Activated T-helper 17 cell treated with anti-CD3 and anti-CD28 coated beads, Interleukin-2, amount 50 U/mL, for 72 hours (primary cell): Measurements from ENCODE around the gene ARHGAP6. TPM values are rescaled to one million over a fixed set of nuclear protein-coding genes. Genes with fewer than 3 reads are reported as not detected.

ENCODE experiments used
- ATAC-seq: fragments of 150-1000 bp; cut with Tn5 transposase; replicated peaks from 2 replicates; pipeline ENCODE4 v1.10.0; 2021; ENCODE audit warnings: mild to moderate bottlenecking, moderate library complexity
- H3K27ac Mint-ChIP-seq: one replicate; pipeline ENCODE4 v1.8.0; 2022; ENCODE audit warnings: mixed read lengths
- H3K27me3 Mint-ChIP-seq: one replicate; pipeline ENCODE4 v1.8.0; 2022; ENCODE audit warnings: mixed read lengths
- H3K36me3 Mint-ChIP-seq: one replicate; pipeline ENCODE4 v1.8.0; 2022; ENCODE audit warnings: low read depth, mild to moderate bottlenecking, mixed read lengths
- H3K4me1 Mint-ChIP-seq: one replicate; pipeline ENCODE4 v1.8.0; 2022; ENCODE audit warnings: mixed read lengths
- H3K4me3 Mint-ChIP-seq: one replicate; pipeline ENCODE4 v1.8.0; 2022; ENCODE audit warnings: mild to moderate bottlenecking, mixed read lengths
- H3K9me3 Mint-ChIP-seq: one replicate; pipeline ENCODE4 v1.8.0; 2022; ENCODE audit warnings: mixed read lengths
- total RNA-seq, 2 donors: library from RNA; stranded (reverse); gene quantifications; one replicate each; pipeline ENCODE4 v1.2.3, GENCODE V29; 2022

ARHGAP6 gene
- total RNA-seq, 2 donors from 2014 or later, result not detected

- H3K4me1 Mint-ChIP-seq, result no peaks in the 10 kb centered on the region
- no peak for ATAC-seq
- no peak overlapping the region for H3K27ac Mint-ChIP-seq
- peaks cover 3% of the 10 kb centered on the region for H3K27me3 Mint-ChIP-seq
- H3K36me3 Mint-ChIP-seq, result no peaks in the 10 kb centered on the region
- H3K9me3 Mint-ChIP-seq, result no peaks in the 10 kb centered on the region
- no peak overlapping the region for H3K4me3 Mint-ChIP-seq
Measured at GRCh38 chrX:11341274-11342201, 324.2 kb downstream of the ARHGAP6 start.

GRCh38 chrX:11337292-11338009 is 328.3 kb downstream of the ARHGAP6 start:
- no peak for ATAC-seq
- H3K4me3 Mint-ChIP-seq, result no peak overlapping the region
- H3K4me1 Mint-ChIP-seq, result no peaks in the 10 kb centered on the region
- H3K27ac Mint-ChIP-seq, result no peak overlapping the region
- peaks cover 3% of the 10 kb centered on the region for H3K27me3 Mint-ChIP-seq
- no peaks in the 10 kb centered on the region for H3K9me3 Mint-ChIP-seq
- H3K36me3 Mint-ChIP-seq, result no peaks in the 10 kb centered on the region

- ATAC-seq, result no peak
- Mint-ChIP-seq H3K27me3 (peaks cover 3% of the 10 kb centered on the region), H3K36me3 (no peaks in the 10 kb centered on the region), H3K4me3 (no peak overlapping the region), H3K4me1 (no peaks in the 10 kb centered on the region), H3K27ac (no peak overlapping the region), H3K9me3 (no peaks in the 10 kb centered on the region)
Measured at GRCh38 chrX:11336201-11336600, 329.5 kb downstream of the ARHGAP6 start.

GRCh38 chrX:11334165-11334564 is 331.6 kb downstream of the ARHGAP6 start:
- no peak for ATAC-seq
- Mint-ChIP-seq H3K27ac (no peak overlapping the region), H3K27me3 (no peaks in the 10 kb centered on the region), H3K4me3 (no peak overlapping the region), H3K4me1 (no peaks in the 10 kb centered on the region), H3K9me3 (no peaks in the 10 kb centered on the region), H3K36me3 (no peaks in the 10 kb centered on the region)

DNA sequence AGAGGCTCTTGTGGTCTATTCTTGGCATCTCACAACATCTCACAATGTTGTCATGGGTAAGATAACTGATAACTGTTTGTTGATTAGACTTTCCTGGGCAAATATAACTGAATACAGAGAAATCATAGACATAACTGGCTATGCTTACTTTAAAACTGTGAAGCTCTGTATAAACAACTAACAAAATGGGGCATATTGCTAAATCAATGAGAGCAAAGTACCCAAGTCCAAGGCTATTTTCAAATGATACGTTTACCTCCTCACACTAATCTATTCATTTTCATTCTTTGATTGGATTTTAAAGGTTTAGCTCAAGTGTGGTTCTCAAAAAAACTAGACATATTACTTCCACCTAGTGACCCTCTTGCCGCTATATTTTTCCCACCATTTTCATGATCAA is 333.9 kb downstream of the ARHGAP6 start:
- Mint-ChIP-seq H3K4me3 (no peak overlapping the region), H3K27ac (no peak overlapping the region), H3K4me1 (no peaks in the 10 kb centered on the region), H3K36me3 (no peaks in the 10 kb centered on the region), H3K9me3 (no peaks in the 10 kb centered on the region), H3K27me3 (no peaks in the 10 kb centered on the region)
- ATAC-seq, result no peak

DNA sequence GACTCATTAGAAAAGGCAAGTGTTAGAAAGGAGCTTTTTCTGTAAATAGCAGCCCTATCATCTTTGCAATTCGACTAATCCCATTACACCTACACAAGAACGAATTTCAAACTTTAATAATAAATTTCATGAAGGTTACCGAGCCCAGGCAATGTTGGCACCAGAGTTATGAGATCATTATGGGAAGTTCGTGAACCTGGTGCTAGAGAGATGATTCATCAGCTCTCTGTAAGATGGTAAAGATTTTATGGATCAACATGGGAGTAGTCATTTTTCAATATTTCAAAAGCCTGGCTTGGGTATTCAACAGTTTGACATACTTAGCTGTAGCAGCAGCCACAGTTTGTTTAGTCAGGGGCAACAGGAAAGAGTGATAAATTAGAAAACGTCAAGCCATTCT is 336.7 kb downstream of the ARHGAP6 start:
- Mint-ChIP-seq H3K27ac (no peak overlapping the region), H3K4me3 (no peak overlapping the region), H3K27me3 (no peaks in the 10 kb centered on the region), H3K9me3 (no peaks in the 10 kb centered on the region), H3K36me3 (no peaks in the 10 kb centered on the region), H3K4me1 (no peaks in the 10 kb centered on the region)
- no peak for ATAC-seq

GRCh38 chrX:11328134-11328533 is 337.6 kb downstream of the ARHGAP6 start:
- Mint-ChIP-seq H3K27me3 (no peaks in the 10 kb centered on the region), H3K9me3 (no peaks in the 10 kb centered on the region), H3K36me3 (no peaks in the 10 kb centered on the region), H3K4me3 (no peak overlapping the region), H3K4me1 (no peaks in the 10 kb centered on the region), H3K27ac (no peak overlapping the region)
- ATAC-seq, result no peak

- no peaks in the 10 kb centered on the region for H3K4me1 Mint-ChIP-seq
- no peak for ATAC-seq
- H3K27me3 Mint-ChIP-seq, result no peaks in the 10 kb centered on the region
- no peak overlapping the region for H3K4me3 Mint-ChIP-seq
- H3K36me3 Mint-ChIP-seq, result no peaks in the 10 kb centered on the region
- no peak overlapping the region for H3K27ac Mint-ChIP-seq
- no peaks in the 10 kb centered on the region for H3K9me3 Mint-ChIP-seq
Measured at GRCh38 chrX:11321986-11322385, 343.7 kb downstream of the ARHGAP6 start.

DNA sequence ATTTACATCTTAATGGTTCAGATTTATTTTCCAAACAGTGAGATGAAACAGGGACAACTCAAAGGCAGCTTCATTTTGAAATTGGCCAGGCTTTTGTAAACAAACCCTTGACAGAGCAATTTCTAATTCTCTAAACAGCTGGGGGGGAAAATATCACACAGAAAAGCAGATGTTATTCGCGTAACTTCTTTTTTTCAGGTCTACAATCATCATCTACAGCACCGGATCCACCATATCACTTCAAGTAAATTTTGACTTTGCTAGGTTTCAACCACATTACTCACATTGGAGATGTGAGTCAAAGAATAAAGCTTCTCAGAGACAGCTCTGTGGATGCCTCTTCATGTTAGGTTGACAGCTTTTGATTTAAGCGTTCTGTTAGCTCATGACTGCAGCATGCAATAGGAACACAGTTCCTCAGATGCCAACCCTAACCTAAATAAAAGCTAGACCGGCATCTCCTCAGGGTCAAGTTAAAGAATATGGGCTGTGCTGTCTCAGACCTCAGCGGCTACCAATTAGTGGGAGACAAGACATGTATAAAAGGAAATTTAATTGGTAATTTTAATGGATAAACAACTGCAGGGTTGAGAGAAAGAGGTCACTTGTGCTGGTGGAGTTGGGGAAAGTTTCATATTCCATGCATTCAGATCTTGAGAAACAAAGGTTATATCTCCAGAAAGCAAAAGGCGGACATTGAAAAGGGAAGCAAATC is 345.8 kb downstream of the ARHGAP6 start:
- H3K4me3 Mint-ChIP-seq, result no peak overlapping the region
- no peaks in the 10 kb centered on the region for H3K36me3 Mint-ChIP-seq
- no peak overlapping the region for H3K27ac Mint-ChIP-seq
- no peak for ATAC-seq
- H3K4me1 Mint-ChIP-seq, result no peaks in the 10 kb centered on the region
- no peaks in the 10 kb centered on the region for H3K27me3 Mint-ChIP-seq
- no peaks in the 10 kb centered on the region for H3K9me3 Mint-ChIP-seq

- Mint-ChIP-seq H3K4me3 (no peak overlapping the region), H3K27me3 (no peaks in the 10 kb centered on the region), H3K27ac (no peak overlapping the region), H3K9me3 (no peaks in the 10 kb centered on the region), H3K36me3 (no peaks in the 10 kb centered on the region), H3K4me1 (no peaks in the 10 kb centered on the region)
- ATAC-seq, result no peak
Measured at GRCh38 chrX:11311706-11312105, 354.0 kb downstream of the ARHGAP6 start.

DNA sequence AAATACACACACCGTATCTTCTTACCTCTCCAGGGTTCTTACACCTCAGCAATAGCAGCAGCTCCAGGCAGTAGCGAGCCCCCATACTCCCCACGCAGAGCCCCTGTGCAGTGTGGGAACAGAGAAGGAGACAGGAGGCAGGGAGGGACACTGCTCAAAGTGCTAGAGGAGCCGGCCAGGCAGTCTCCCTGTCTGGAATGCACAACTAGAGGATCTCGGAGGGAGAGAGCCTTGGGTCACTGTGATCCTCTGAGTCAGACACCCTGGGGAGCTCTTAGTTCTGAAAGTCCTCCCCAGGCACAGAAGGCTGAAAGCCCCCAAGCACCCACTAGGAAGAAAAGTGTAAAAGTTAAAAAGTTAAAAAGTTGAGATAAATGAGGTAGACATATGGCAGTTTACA is 356.5 kb downstream of the ARHGAP6 start:
- H3K36me3 Mint-ChIP-seq, result no peaks in the 10 kb centered on the region
- no peaks in the 10 kb centered on the region for H3K27me3 Mint-ChIP-seq
- H3K27ac Mint-ChIP-seq, result no peak overlapping the region
- H3K4me1 Mint-ChIP-seq, result no peaks in the 10 kb centered on the region
- ATAC-seq, result no peak
- H3K4me3 Mint-ChIP-seq, result no peak overlapping the region
- H3K9me3 Mint-ChIP-seq, result no peaks in the 10 kb centered on the region

DNA sequence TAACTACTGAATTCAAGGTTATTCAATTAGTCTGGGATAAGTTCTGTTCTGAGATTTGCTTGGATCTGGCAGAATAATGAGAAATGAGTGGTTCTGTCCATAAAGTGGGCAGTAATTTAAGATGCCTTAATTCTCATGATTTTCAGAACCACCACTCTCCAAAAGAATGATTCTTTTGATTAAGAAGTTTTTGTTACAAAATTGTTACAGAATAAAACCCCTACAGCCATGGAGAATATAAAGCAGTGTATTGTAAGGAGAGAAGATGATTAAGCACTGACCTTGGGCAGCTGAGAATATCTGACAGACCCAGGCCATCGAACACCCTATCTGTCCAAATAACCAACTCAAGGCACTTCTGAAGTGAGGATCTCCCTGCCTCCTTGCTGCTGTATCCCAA is 360.1 kb downstream of the ARHGAP6 start:
- no peak for ATAC-seq
- Mint-ChIP-seq H3K4me3 (no peak overlapping the region), H3K27me3 (no peaks in the 10 kb centered on the region), H3K9me3 (no peaks in the 10 kb centered on the region), H3K36me3 (no peaks in the 10 kb centered on the region), H3K4me1 (no peaks in the 10 kb centered on the region), H3K27ac (no peak overlapping the region)

- no peaks in the 10 kb centered on the region for H3K27me3 Mint-ChIP-seq
- no peaks in the 10 kb centered on the region for H3K4me1 Mint-ChIP-seq
- H3K9me3 Mint-ChIP-seq, result no peaks in the 10 kb centered on the region
- H3K4me3 Mint-ChIP-seq, result no peak overlapping the region
- no peaks in the 10 kb centered on the region for H3K36me3 Mint-ChIP-seq
- ATAC-seq, result no peak
- no peak overlapping the region for H3K27ac Mint-ChIP-seq
Measured at GRCh38 chrX:11304829-11305228, 360.9 kb downstream of the ARHGAP6 start.

DNA sequence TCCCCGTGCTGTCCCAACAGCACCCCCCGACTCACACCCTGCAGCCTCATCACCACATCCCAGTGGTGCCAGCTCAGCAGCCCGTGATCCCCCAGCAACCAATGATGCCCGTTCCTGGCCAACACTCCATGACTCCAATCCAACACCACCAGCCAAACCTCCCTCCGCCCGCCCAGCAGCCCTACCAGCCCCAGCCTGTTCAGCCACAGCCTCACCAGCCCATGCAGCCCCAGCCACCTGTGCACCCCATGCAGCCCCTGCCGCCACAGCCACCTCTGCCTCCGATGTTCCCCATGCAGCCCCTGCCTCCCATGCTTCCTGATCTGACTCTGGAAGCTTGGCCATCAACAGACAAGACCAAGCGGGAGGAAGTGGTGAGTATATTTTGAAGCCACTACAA is 367.1 kb downstream of the ARHGAP6 start:
- Mint-ChIP-seq H3K27ac (no peak overlapping the region), H3K9me3 (no peaks in the 10 kb centered on the region), H3K27me3 (no peaks in the 10 kb centered on the region), H3K4me1 (no peaks in the 10 kb centered on the region), H3K36me3 (no peaks in the 10 kb centered on the region), H3K4me3 (no peak overlapping the region)
- no peak for ATAC-seq

DNA sequence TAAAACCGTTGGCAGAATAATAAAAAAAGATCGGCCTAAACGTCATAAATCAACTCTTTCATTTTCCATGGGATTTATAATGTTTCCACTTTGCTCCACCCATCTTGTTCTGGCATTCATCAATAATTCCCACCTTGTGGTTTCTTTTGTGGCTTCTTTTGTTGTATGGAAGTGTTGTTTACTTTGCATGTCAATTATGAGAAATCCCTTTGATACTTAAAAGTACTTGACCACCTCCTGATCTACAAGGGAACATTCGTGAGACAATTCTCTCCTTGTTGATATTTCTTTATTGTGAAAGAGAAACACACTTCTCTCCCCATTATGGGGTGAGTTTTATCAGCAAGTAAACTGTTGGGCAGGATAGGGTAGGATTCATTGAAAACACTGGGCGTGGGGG is 369.7 kb downstream of the ARHGAP6 start:
- Mint-ChIP-seq H3K9me3 (no peaks in the 10 kb centered on the region), H3K4me3 (no peak overlapping the region), H3K27me3 (no peaks in the 10 kb centered on the region), H3K27ac (no peak overlapping the region), H3K4me1 (no peaks in the 10 kb centered on the region), H3K36me3 (no peaks in the 10 kb centered on the region)
- ATAC-seq, result no peak
